GM20000 (cell line): Measurements from ENCODE around the gene UGT2A3.
"Not testable (repeated sequence)": the region's sequence is repeated elsewhere in the genome, so short reads cannot be mapped to it uniquely, and the experiment has no call there.

Experiments
- DNase-seq: peaks from one replicate; pipeline ENCODE4 v3.0.0; 2012; ENCODE audit warnings: low spot score
- CTCF ChIP-seq: IDR thresholded peaks from 2 replicates; pipeline ENCODE4 v1.5.1; 2012; ENCODE audit warnings: mild to moderate bottlenecking, control low read depth; ENCODE audit errors: extremely low read depth, missing control alignments

The UGT2A3 gene

GRCh38 chr4:68948985-68949384 is 2.6 kb downstream of the UGT2A3 start:
- no peak for DNase-seq
- TF ChIP-seq CTCF = no peak

GRCh38 chr4:68948044-68948743 is 3.4 kb downstream of the UGT2A3 start:
- no peak for DNase-seq

GRCh38 chr4:68929076-68929737 is 22.4 kb downstream of the UGT2A3 start:
- no peak for TF ChIP-seq CTCF
- no peak for DNase-seq

More at GRCh38 chr4:68948044-68948743, 3.4 kb downstream of the UGT2A3 start:
- no peak for TF ChIP-seq CTCF

- no peak for TF ChIP-seq CTCF
- DNase-seq = no peak
Observed at GRCh38 chr4:68927165-68927564, 24.4 kb downstream of the UGT2A3 start.

- not testable (repeated sequence) for DNase-seq
Observed at GRCh38 chr4:68922202-68922601, 29.4 kb downstream of the UGT2A3 start.

GRCh38 chr4:68921051-68921450 is 30.6 kb downstream of the UGT2A3 start:
- no peak for DNase-seq
- TF ChIP-seq CTCF = no peak

GRCh38 chr4:68917016-68917415 is 34.6 kb downstream of the UGT2A3 start:
- no peak for DNase-seq

More at GRCh38 chr4:68917016-68917415, 34.6 kb downstream of the UGT2A3 start:
- no peak for TF ChIP-seq CTCF
